Heart right ventricle (tissue), 16 donors: ENCODE measurements around the gene KAT6B. TPM values are rescaled to one million over a fixed set of nuclear protein-coding genes. Genes with fewer than 3 reads are reported as not detected.

Source experiments
- ATAC-seq, 8 donors: fragments of 200-7000 bp; cut with Tn5 transposase; one replicate each; pipeline ENCODE4 v1.9.1; 2020; ENCODE audit warnings: mild to moderate bottlenecking in 8 of 8, moderate library complexity in 8 of 8, moderate number of reproducible peaks in 1 of 8
- DNase-seq, 2 donors: peaks; one replicate each; pipeline ENCODE4 v3.0.0-alpha.2; 2020
- H3K27ac ChIP-seq, 10 donors: fragments of 200-600 bp; sonication (generic) in 2 of 10; one replicate each; pipeline versions ENCODE4 v1.5.0 to v1.8.0; 2020 to 2022; ENCODE audit warnings: mild to moderate bottlenecking in 3 of 10
- H3K27me3 ChIP-seq, 7 donors: fragments of 200-600 bp; one replicate each; pipeline ENCODE4 v1.8.0; 2021 to 2022; ENCODE audit warnings: mild to moderate bottlenecking in 2 of 7
- H3K36me3 ChIP-seq, 9 donors: fragments of 200-600 bp; sonication (generic) in 1 of 9; one replicate each; pipeline versions ENCODE4 v1.5.0 to v1.8.0; 2020 to 2022; ENCODE audit warnings: mild to moderate bottlenecking in 2 of 9
- H3K4me1 ChIP-seq, 9 donors: fragments of 200-600 bp; sonication (generic) in 1 of 9; one replicate each; pipeline versions ENCODE4 v1.5.0 to v1.8.0; 2020 to 2022; ENCODE audit warnings: mild to moderate bottlenecking in 4 of 9
- H3K4me3 ChIP-seq, 10 donors: fragments of 200-600 bp; sonication (generic) in 2 of 10; one replicate each; pipeline versions ENCODE4 v1.5.0 to v1.8.0; 2020 to 2022; ENCODE audit warnings: mild to moderate bottlenecking in 7 of 10, moderate library complexity in 2 of 10
- H3K9me3 ChIP-seq, 11 donors: fragments of 200-600 bp in 10 of 11; sonication (generic) in 2 of 11; one replicate each; pipeline versions ENCODE4 v1.5.0 to v1.8.0; 2013 to 2022; ENCODE audit warnings: mild to moderate bottlenecking in 2 of 11, control low read depth in 1 of 11, moderate library complexity in 1 of 11
- WGBS, 2 donors: extraction: QIAGEN DNeasy Blood & Tissue Kit; methylation state at CpG; one replicate each; pipeline ENCODE4 v1.1.7; 2013; ENCODE audit warnings: inconsistent platforms in 1 of 2; 5-methylcytosine and 5-hydroxymethylcytosine counted together
- intact Hi-C, 10 donors: fragments of 100-400 bp; cut with DNase I; formaldehyde crosslinking; loops; one replicate each; pipeline versions ENCODE4 v1.11.1 to v1.14.2; 2022
- polyA plus RNA-seq, 2 donors: library from polyadenylated mRNA; stranded (reverse); fragments of 200-250 nt; gene quantifications; one replicate each; pipeline ENCODE4 v1.2.3, GENCODE V29; 2013
- total RNA-seq, 10 donors: library from RNA; stranded (reverse); fragmentation: NEBNext Ultra II Directional in 3 of 10; extraction: Animal tissue kit (Norgen Biotek cat#: 25700) in 3 of 10; gene quantifications; one replicate each; pipeline versions ENCODE4 v1.2.1 to v1.2.4, GENCODE V29; 2021 to 2023
- TF ChIP-seq, protein P1 (sequence below), 9 donors: fragments of 200-600 bp; sonication (generic) in 2 of 9; IDR thresholded peaks; one replicate each; pipeline versions ENCODE4 v1.5.0 to v1.8.0; 2021 to 2022; ENCODE audit warnings: antibody characterized with exemption in 9 of 9, mild to moderate bottlenecking in 5 of 9, moderate library complexity in 1 of 9
- donor health status: Arrhythmogenic right ventricular cardiomyopathy.
- donor health status: ischemic (EF 13 %, LVEDD 7.1; RV severe dilation, severe dysfunction).
- donor health status: healthy with polysubstance abuse.
- donor health status: DM: no; HTN: yes; CAD: no.
- donor health status: DM: no; HTN: no; CAD: no.
- donor health status: ischemic (EF 25% LVEDD 6.9; RV normal size, moderate dysfunction).
- donor health status: ischemic (EF 25% LVEDD 5.7; RV mildly dilated, moderate dysfunction).
- donor health status: healthy.
- donor health status: DM: yes; HTN: yes; CAD: no.
- donor health status: Ischemic cardiomyopathy.
- donor health status: ischemic (EF 35%, LVEDD 5.7; RV mildly dilated, moderate dysfunction).
- donor health status: nonischemic (EF 11% LVEDD 7.7; RV severe dilation, severe dysfunction).
- donor health status: DM: yes; HTN: yes; CAD: no.
- donor health status: PGD.
- donor health status: ischemic (EF 29% LVEDD 5.4; RV normal size, mild dysfunction).
- donor health status: nonischemic (EF 23%, LVEDD 6.1; RV moderate dilation, normal function).

Gene KAT6B
- total and polyA plus RNA-seq, 12 donors: 3.4 to 58.4 (median 46.5) TPM

DNA sequence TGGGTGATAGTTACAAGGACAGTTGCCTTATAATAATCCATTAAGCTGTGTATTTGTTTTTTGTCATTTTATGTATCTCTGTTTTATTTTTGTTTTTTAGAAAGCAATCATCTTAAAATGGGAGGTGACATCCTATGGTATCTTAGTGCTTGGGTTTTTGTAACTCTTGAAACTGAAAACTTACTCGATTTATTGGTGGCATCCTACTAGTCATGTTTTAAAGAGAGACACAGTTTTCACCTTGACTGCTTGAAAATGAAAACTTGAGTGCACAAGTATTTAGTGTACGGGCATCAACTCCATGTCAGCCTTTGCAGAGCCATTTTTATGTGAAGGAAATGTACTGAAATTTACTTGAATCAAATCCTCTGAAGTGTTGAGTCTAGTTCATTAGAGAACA, 181.2 kb downstream of the KAT6B start:
- Histone ChIP-seq H3K4me1 (peaks cover 0 to 19% (median 0%) of the 10 kb centered on the region in 9 donors), H3K27me3 (no peaks in the 10 kb centered on the region), H3K36me3 (peaks cover 0 to 55% (median 0%) of the 10 kb centered on the region in 9 donors), H3K27ac (no peak overlapping the region), H3K9me3 (no peaks in the 10 kb centered on the region), H3K4me3 (no peak overlapping the region)
- TF ChIP-seq, protein P1, sequence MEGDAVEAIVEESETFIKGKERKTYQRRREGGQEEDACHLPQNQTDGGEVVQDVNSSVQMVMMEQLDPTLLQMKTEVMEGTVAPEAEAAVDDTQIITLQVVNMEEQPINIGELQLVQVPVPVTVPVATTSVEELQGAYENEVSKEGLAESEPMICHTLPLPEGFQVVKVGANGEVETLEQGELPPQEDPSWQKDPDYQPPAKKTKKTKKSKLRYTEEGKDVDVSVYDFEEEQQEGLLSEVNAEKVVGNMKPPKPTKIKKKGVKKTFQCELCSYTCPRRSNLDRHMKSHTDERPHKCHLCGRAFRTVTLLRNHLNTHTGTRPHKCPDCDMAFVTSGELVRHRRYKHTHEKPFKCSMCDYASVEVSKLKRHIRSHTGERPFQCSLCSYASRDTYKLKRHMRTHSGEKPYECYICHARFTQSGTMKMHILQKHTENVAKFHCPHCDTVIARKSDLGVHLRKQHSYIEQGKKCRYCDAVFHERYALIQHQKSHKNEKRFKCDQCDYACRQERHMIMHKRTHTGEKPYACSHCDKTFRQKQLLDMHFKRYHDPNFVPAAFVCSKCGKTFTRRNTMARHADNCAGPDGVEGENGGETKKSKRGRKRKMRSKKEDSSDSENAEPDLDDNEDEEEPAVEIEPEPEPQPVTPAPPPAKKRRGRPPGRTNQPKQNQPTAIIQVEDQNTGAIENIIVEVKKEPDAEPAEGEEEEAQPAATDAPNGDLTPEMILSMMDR (IDR thresholded peaks at IDR 0.05): no peak
- ATAC-seq: no peak
- no peak for DNase-seq
- intact Hi-C loops: no loop called here
- 88 to 91% methylated on average over 2 of the region's 2 CpGs for WGBS, 2 donors

GRCh38 chr10:75008952-75009351, 182.6 kb downstream of the KAT6B start:
- Histone ChIP-seq H3K27ac (no peak overlapping the region), H3K4me1 (peaks cover 0 to 26% (median 4%) of the 10 kb centered on the region in 9 donors), H3K9me3 (no peaks in the 10 kb centered on the region), H3K4me3 (no peak overlapping the region), H3K27me3 (no peaks in the 10 kb centered on the region), H3K36me3 (peaks cover 0 to 47% (median 0%) of the 10 kb centered on the region in 9 donors)
- intact Hi-C loops: no loop called here
- TF ChIP-seq, protein P1 (IDR thresholded peaks at IDR 0.05): no peak
- no peak for ATAC-seq
- no peak for DNase-seq
- 87 to 88% methylated on average over 1 of the region's 1 CpG for WGBS, 2 donors

DNA sequence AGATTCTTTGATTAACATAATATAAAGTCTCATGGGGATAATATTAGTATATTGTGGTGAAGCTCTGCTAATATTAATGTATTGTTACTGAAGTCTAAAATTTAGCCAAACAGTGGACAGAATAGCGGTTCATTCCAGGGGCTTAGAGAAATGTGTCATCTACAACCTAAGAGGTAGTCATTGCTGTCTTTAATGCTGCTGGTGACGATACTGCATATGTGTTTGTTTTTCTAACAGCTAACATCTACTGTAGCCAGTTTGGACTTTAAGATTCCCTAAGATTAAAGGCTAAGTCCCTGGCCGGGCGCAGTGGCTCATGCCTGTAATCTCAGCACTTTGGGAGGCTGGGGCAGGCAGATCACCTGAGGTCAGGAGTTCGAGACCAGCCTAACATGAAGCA, 183.0 kb downstream of the KAT6B start:
- no peak overlapping the region for H3K4me3 ChIP-seq
- DNase-seq: no peak
- WGBS, 2 donors: 96 to 99% methylated on average over 5 of the region's 5 CpGs
- intact Hi-C loops: no loop called here
- no peak overlapping the region for H3K27ac ChIP-seq
- H3K9me3 ChIP-seq: no peaks in the 10 kb centered on the region
- no peak for ATAC-seq
- peaks cover 0 to 43% (median 0%) of the 10 kb centered on the region in 9 donors for H3K36me3 ChIP-seq
- TF ChIP-seq, protein P1 (IDR thresholded peaks at IDR 0.05): no peak
- peaks cover 0 to 30% (median 4%) of the 10 kb centered on the region in 9 donors for H3K4me1 ChIP-seq
- no peaks in the 10 kb centered on the region for H3K27me3 ChIP-seq

- Histone ChIP-seq H3K27me3 (no peaks in the 10 kb centered on the region), H3K4me1 (peaks cover 0 to 35% (median 4%) of the 10 kb centered on the region in 9 donors), H3K4me3 (no peak overlapping the region), H3K36me3 (peaks cover 0 to 37% (median 0%) of the 10 kb centered on the region in 9 donors), H3K27ac (no peak overlapping the region), H3K9me3 (no peaks in the 10 kb centered on the region)
- ATAC-seq (no peak), DNase-seq (no peak)
- TF ChIP-seq, protein P1 (IDR thresholded peaks at IDR 0.05): no peak
- 91 to 92% methylated on average over 1 of the region's 1 CpG for WGBS, 2 donors
- intact Hi-C loops: loop anchor here in 3 of 10 donors (10.0 kb wide), 2 partner anchors 186 to 224 kb away; partner anchors contain the start of genes KAT6B (in 2 of the 3) and COMTD1 (in 1 of the 3)
These were observed 184.0 kb downstream of the KAT6B start for GRCh38 chr10:75010373-75010772.
